Endothelial cell of umbilical vein (primary cell): ENCODE data around the gene SAMD4B. TPM values are rescaled to one million over a fixed set of nuclear protein-coding genes. Genes with fewer than 3 reads are reported as not detected.

Source experiments
- BruUV-seq: library from RNA; stranded (reverse); fragments of 400-500 nt; replicated peaks from 2 replicates; lab custom pipeline; 2021; lab: Mats Ljungman, UMichigan
- CTCF ChIA-PET: fragments of 300-600, 350-600 bp; sonication (Branson Sonifier 250); formaldehyde crosslinking; loops from one replicate; lab custom pipeline; 2021; ENCODE audit warnings: antibody characterized with exemption, inconsistent platforms; lab: Charles Lee
- POLR2A ChIA-PET: fragments of 300-600, 350-600 bp; sonication (Branson Sonifier 250); formaldehyde crosslinking; loops from one replicate; lab custom pipeline; 2021; ENCODE audit warnings: antibody characterized with exemption, inconsistent platforms; lab: Charles Lee
- DNase-seq: peaks from one replicate; pipeline ENCODE4 v3.0.0-alpha.2; 2011; ENCODE audit warnings: low read depth, low spot score
- FAIRE-seq: peaks from 2 replicates; lab custom pipeline; 2011; peaks lifted over from hg19 to GRCh38; lab: Jason Lieb, UNC
- H2AFZ ChIP-seq: 2 replicates; pipeline ENCODE4 v1.6.0; 2012; ENCODE audit warnings: low read depth, low read length, control low read depth, inconsistent platforms
- H3K27ac ChIP-seq: 2 replicates; pipeline ENCODE4 v1.5.1; 2011; ENCODE audit warnings: low read depth, mild to moderate bottlenecking, control low read depth, low read length, moderate library complexity; ENCODE audit not compliant: insufficient read depth
- H3K27me3 ChIP-seq, 2 experiments: 2 replicates each; pipeline versions ENCODE4 v1.6.0 to v1.6.1; 2011; ENCODE audit warnings: low read length in 2 of 2, mixed read lengths in 1 of 2; ENCODE audit not compliant: control insufficient read depth in 2 of 2, insufficient read depth in 2 of 2
- H3K36me3 ChIP-seq, 2 experiments: 2 replicates in 1 of 2; 3 replicates in 1 of 2; pipeline ENCODE4 v1.5.1; 2011; ENCODE audit warnings: low read length in 2 of 2, mild to moderate bottlenecking in 1 of 2, moderate library complexity in 1 of 2; ENCODE audit not compliant: control insufficient read depth in 2 of 2, insufficient read depth in 2 of 2; ENCODE audit errors: extremely low read depth in 1 of 2
- H3K4me1 ChIP-seq: 3 replicates; pipeline ENCODE4 v1.5.1; 2011; ENCODE audit warnings: mild to moderate bottlenecking, low read length; ENCODE audit not compliant: control insufficient read depth, insufficient read depth; ENCODE audit errors: extremely low read depth
- H3K4me2 ChIP-seq: 2 replicates; pipeline ENCODE4 v1.6.1; 2011; ENCODE audit warnings: low read length, control low read depth, mixed read lengths; ENCODE audit not compliant: insufficient read depth
- H3K4me3 ChIP-seq, 3 experiments: fragments of 200-600 bp in 1 of 3; sonication (generic), shearing (Covaris generic) in 1 of 3; replicated peaks in 1 of 3; 2 replicates each; pipeline ENCODE4 v1.5.1; 2011 to 2016; ENCODE audit warnings: control low read depth in 3 of 3, low read length in 3 of 3, mild to moderate bottlenecking in 2 of 3, inconsistent platforms in 1 of 3, low read depth in 1 of 3, moderate library complexity in 1 of 3; ENCODE audit not compliant: insufficient read depth in 1 of 3
- H3K79me2 ChIP-seq: 2 replicates; pipeline ENCODE4 v1.6.0; 2012; ENCODE audit warnings: low read length, inconsistent platforms; ENCODE audit not compliant: control insufficient read depth, insufficient read depth
- H3K9ac ChIP-seq: replicated peaks from 2 replicates; pipeline ENCODE3; 2011; ENCODE audit warnings: low read length, control low read depth; ENCODE audit not compliant: insufficient read depth; ENCODE audit errors: extremely low read depth
- H3K9me1 ChIP-seq: replicated peaks from 3 replicates; pipeline ENCODE4 v1.6.0; 2011; ENCODE audit warnings: mild to moderate bottlenecking, low read length; ENCODE audit not compliant: control insufficient read depth, insufficient read depth; ENCODE audit errors: extremely low read depth
- H3K9me3 ChIP-seq: replicated peaks from 2 replicates; pipeline ENCODE4 v1.5.1; 2012; ENCODE audit warnings: low read length, inconsistent platforms; ENCODE audit not compliant: control insufficient read depth, insufficient read depth
- H4K20me1 ChIP-seq: replicated peaks from 2 replicates; pipeline ENCODE3; 2011; ENCODE audit warnings: mild to moderate bottlenecking, low read length; ENCODE audit not compliant: control insufficient read depth, insufficient read depth; ENCODE audit errors: extremely low read depth
- EZH2 ChIP-seq: IDR thresholded peaks from 2 replicates; pipeline ENCODE4 v1.6.1; 2012; ENCODE audit warnings: borderline replicate concordance, low read depth, mild to moderate bottlenecking, moderate library complexity, low read length, inconsistent platforms; ENCODE audit not compliant: severe bottlenecking
- FOS ChIP-seq: IDR thresholded peaks from 2 replicates; pipeline ENCODE4 v1.6.1; 2011; ENCODE audit warnings: mild to moderate bottlenecking, low read length, moderate library complexity, borderline replicate concordance; ENCODE audit not compliant: insufficient read depth
- GATA2 ChIP-seq: IDR thresholded peaks from 2 replicates; pipeline ENCODE4 v1.7.0; 2011; ENCODE audit warnings: low read depth, mild to moderate bottlenecking, moderate library complexity, mixed read lengths, low read length; ENCODE audit not compliant: insufficient read length, insufficient read depth
- JUN ChIP-seq: IDR thresholded peaks from 2 replicates; pipeline ENCODE4 v1.6.1; 2011; ENCODE audit warnings: borderline replicate concordance, low read depth; ENCODE audit not compliant: insufficient read length, insufficient read depth
- MYC ChIP-seq: IDR thresholded peaks from one replicate; pipeline ENCODE4 v1.6.1; 2011; ENCODE audit warnings: mild to moderate bottlenecking, low read depth, low read length
- POLR2A ChIP-seq: IDR thresholded peaks from 2 replicates; pipeline ENCODE4 v1.6.1; 2012; ENCODE audit warnings: low read depth, mild to moderate bottlenecking, control low read depth, low read length
- POLR2AphosphoS5 ChIP-seq: IDR thresholded peaks from 2 replicates; pipeline ENCODE4 v1.6.1; 2012; ENCODE audit warnings: low read depth, mild to moderate bottlenecking, control low read depth, low read length, moderate library complexity; ENCODE audit not compliant: insufficient read depth
- dilution Hi-C: fragments of 300-500 bp; cut with MboI; formaldehyde crosslinking; loops from one replicate; pipeline ENCODE4 v1.15.0; 2019; ENCODE audit warnings: low sequenced_read_pairs; ENCODE audit not compliant: extremely low pct_ligation_motif_present
- intact Hi-C: fragments of 100-400 bp; cut with micrococcal nuclease; formaldehyde crosslinking; loops from one replicate; pipeline ENCODE4 v1.10.0; 2022
- polyA plus RNA-seq, 4 experiments: library from polyadenylated mRNA; depleted of rRNA in 3 of 4; stranded (reverse) in 3 of 4; unstranded in 1 of 4; fragments of >200 nt; gene quantifications; 2 replicates each; pipeline versions ENCODE4 v1.2.1 to v1.2.3, GENCODE V29; 2011 to 2012; ENCODE audit warnings: missing spikeins in 1 of 4
- total RNA-seq: library from RNA; stranded (reverse); gene quantifications from 2 replicates; pipeline ENCODE4 v1.2.3, GENCODE V29; 2021
- TF ChIP-seq, protein P1 (sequence below), 2 donors: IDR thresholded peaks; 1 replicate in 1 of 2; 2 replicates in 1 of 2; pipeline ENCODE4 v1.5.1; 2011; ENCODE audit warnings: low read length in 2 of 2, mild to moderate bottlenecking in 2 of 2, moderate library complexity in 2 of 2, control low read depth in 1 of 2, inconsistent platforms in 1 of 2, low read depth in 1 of 2; ENCODE audit not compliant: insufficient read depth in 1 of 2; ENCODE audit errors: extremely low read depth in 1 of 2
- TF ChIP-seq, protein P2 (sequence below): IDR thresholded peaks from 2 replicates; pipeline ENCODE4 v1.6.1; 2011; ENCODE audit not compliant: insufficient read depth, insufficient read length

The SAMD4B gene
- total and polyA plus RNA-seq, 2 donors (not counting 3 experiments of a cell fraction or from before 2014, with no cell fraction given), result 82.1 to 84.2 TPM

DNA sequence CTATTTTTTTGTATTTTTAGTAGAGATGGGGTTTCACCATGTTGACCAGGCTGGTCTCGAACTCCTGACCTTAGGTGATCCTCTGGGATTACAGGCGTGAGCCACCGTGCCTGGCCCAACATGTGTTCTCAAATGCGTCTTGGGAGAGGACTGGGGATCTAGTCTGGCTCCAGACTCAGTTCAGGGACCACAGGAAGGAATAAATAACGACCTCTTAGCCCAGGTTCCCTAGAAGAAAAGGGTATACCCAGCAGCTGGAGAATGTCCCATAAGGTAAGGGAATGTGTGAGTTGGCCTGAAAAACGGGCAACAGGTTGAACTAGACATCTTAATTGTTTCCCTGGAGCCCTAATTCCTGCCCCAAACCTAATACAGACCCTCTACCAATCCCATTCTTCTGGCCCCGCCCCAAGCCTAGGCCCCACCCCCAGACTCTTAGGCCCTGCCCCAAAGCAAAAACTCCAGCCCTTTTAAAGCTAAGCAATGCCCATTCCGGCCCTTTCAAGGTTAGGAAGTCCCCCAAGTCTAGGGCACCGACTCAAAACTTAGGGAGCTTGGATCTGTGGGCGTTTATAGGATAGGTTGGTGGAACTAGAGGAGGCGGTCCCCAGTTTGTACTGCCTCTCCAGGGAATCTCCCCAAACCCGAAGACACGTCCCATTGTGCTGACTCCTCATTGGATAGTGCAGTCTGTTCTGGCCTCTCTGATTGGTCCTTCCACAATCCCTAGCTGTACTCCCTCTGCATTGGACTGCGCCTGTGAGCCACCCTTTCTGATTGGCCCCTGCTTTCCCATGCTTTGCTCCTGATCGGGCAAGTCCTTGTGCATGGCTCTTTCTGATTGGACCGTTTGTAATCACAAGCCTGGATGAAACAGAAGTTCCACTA is 16.2 kb upstream of the SAMD4B start:
- ChIA-PET POLR2A (no interaction called here), CTCF (interaction anchor here (0.6 to 7.5 kb wide), 6 partner anchors 16 to 923 kb away, joined by 3 to 124 read pairs (median 4); partner anchors contain the start of genes FAM98C and SAMD4B)
- no peak for TF ChIP-seq POLR2A
- TF ChIP-seq, protein P1, sequence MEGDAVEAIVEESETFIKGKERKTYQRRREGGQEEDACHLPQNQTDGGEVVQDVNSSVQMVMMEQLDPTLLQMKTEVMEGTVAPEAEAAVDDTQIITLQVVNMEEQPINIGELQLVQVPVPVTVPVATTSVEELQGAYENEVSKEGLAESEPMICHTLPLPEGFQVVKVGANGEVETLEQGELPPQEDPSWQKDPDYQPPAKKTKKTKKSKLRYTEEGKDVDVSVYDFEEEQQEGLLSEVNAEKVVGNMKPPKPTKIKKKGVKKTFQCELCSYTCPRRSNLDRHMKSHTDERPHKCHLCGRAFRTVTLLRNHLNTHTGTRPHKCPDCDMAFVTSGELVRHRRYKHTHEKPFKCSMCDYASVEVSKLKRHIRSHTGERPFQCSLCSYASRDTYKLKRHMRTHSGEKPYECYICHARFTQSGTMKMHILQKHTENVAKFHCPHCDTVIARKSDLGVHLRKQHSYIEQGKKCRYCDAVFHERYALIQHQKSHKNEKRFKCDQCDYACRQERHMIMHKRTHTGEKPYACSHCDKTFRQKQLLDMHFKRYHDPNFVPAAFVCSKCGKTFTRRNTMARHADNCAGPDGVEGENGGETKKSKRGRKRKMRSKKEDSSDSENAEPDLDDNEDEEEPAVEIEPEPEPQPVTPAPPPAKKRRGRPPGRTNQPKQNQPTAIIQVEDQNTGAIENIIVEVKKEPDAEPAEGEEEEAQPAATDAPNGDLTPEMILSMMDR (IDR thresholded peaks at IDR 0.05; ENCODE audit: extremely low read depth in 1 of 2, insufficient read depth in 1 of 2, low read depth in 1 of 2, low read length in 2 of 2), result no peak
- no peak for TF ChIP-seq EZH2
- no peak for TF ChIP-seq GATA2
- no peak for TF ChIP-seq POLR2AphosphoS5
- no peak for TF ChIP-seq MYC
- TF ChIP-seq FOS, result no peak
- TF ChIP-seq, protein P2, sequence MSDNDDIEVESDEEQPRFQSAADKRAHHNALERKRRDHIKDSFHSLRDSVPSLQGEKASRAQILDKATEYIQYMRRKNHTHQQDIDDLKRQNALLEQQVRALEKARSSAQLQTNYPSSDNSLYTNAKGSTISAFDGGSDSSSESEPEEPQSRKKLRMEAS, result no peak
- no peak for TF ChIP-seq JUN
- FAIRE-seq (no peak), DNase-seq (no peak)
- H3K9ac ChIP-seq, result no peak overlapping the region
- no peak overlapping the region for H3K4me3 ChIP-seq
- no peaks in the 10 kb centered on the region for H3K4me1 ChIP-seq
- H4K20me1 ChIP-seq, result no peaks in the 10 kb centered on the region
- no peaks in the 10 kb centered on the region for H3K79me2 ChIP-seq
- H3K9me1 ChIP-seq, result no peaks in the 10 kb centered on the region
- no peak overlapping the region for H3K4me2 ChIP-seq
- H3K27me3 ChIP-seq, result no peaks in the 10 kb centered on the region
- H2AFZ ChIP-seq, result no peak overlapping the region
- intact Hi-C loops, result no loop called here
- dilution Hi-C loops, result no loop called here
- H3K36me3 ChIP-seq, result no peaks in the 10 kb centered on the region
- H3K27ac ChIP-seq, result no peak overlapping the region
- BruUV-seq, result no TSS peak
- no peaks in the 10 kb centered on the region for H3K9me3 ChIP-seq
